HG03558 (cell line): Measurements from ENCODE around the gene TLE4.
"Not testable (repeated sequence)": the region's sequence is repeated elsewhere in the genome, so short reads cannot be mapped to it uniquely, and the experiment has no call there.

Experiments used
- ATAC-seq: cut with Tn5 transposase; IDR thresholded peaks from one replicate; pipeline ENCODE4 v1.9.1; 2021; ENCODE audit warnings: moderate number of reproducible peaks; ENCODE audit not compliant: unreplicated experiment; ENCODE audit errors: extremely low read depth

Gene TLE4

DNA sequence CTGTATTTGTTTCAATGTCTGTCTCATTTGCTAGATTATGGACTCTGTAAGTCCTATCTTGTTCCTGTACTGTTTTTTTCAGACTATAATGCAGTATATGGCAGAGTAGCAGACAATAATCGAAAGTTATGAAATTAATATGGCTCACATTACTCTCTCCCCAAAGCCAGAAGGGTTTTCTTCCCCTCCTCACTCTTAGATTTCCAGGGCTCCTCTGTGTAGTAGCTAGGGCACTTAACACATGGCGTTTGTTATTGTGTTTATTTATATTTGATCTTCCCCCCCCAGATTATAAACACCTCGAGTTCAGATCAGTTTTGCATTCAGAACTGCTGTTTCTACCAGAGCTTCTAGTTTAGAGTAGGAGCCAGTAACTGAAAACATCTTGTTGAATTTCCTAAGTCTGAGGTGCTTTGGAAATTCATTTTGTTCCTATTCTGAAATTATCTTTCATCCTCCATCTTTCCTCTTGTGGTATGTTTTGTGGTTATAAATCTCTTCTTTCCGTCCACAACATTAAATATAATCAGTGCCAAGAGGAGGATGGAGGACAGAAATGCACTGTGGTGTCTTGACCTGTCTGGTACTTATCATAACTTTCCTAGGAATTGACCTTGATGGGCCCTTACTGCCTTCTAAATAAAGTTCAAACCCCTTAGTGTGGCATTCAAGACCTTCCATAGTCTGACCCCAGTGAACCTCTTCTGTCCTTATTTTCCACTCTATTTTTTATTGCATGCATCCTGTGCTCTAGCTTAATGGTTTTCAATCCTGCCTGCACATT lies 27.0 kb downstream of the TLE4 start:
- no peak for ATAC-seq

- no peak for ATAC-seq
Measured at GRCh38 chr9:79600466-79600865, 28.7 kb downstream of the TLE4 start.

- ATAC-seq: no peak
Measured at GRCh38 chr9:79603222-79603920, 31.6 kb downstream of the TLE4 start.

- ATAC-seq: no peak
Measured at GRCh38 chr9:79604149-79604548, 32.4 kb downstream of the TLE4 start.

DNA sequence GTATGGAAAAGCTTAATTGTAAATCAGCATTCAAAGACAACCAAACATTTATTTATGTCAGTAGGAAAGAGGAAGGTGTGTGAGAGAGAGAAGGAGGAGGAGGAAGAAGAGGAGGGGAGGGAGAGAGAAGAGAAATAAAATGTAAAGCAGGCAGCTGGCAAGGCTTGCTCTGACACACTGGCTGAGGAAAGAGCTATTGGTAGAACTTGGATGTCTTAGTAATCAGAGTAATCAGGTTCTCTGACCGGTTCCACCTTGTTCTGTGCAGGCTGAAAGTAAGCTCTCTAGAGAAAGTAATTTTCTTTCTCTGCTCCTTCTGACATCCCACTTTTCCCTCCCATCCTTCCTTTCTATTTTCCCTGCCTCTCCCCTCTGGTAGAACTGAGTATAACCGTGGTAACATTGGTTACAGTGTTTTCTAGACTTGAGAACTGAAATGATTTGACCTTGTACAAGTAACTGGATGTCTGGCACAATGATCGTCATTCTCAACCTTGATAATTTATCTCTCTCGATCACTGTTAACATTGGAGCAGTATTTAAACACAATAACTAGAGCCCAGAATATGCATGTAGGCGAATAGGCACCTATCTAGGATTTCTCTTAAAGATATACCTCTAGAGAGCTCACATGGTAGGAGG lies 33.3 kb downstream of the TLE4 start:
- no peak for ATAC-seq

GRCh38 chr9:79606529-79606928 lies 34.8 kb downstream of the TLE4 start:
- not testable (repeated sequence) for ATAC-seq

GRCh38 chr9:79609468-79610018 lies 37.8 kb downstream of the TLE4 start:
- no peak for ATAC-seq

DNA sequence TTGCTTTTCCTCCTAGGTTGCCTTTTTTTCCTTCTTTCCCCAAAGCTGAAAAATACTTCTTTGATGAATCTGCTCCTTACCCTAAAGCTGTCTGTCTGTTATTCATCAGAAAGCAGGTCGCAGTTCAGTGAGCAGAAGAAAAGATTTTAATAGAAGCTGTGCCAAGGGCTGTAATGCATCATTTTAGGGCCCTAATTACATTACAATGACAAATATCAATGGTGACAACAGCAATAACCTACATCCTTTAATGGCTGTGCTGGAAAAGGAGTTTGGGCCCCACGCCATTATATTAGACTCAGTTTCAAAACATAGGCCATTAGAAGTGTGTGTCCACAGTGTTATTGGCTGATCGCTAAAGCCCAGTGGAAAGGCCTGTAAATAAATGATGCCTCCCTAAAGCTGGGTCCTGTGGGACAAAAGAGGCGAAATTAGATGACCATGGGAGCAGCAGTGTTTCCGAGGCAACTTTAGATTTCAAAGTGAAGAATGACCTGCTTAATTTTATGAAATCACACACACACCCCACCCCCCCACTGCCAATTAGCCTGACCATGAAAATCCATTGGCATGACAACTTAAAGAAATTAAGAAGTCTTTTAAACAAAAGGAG lies 38.4 kb downstream of the TLE4 start:
- no peak for ATAC-seq

GRCh38 chr9:79610791-79611614 lies 39.2 kb downstream of the TLE4 start:
- ATAC-seq: peak; percentile 74

DNA sequence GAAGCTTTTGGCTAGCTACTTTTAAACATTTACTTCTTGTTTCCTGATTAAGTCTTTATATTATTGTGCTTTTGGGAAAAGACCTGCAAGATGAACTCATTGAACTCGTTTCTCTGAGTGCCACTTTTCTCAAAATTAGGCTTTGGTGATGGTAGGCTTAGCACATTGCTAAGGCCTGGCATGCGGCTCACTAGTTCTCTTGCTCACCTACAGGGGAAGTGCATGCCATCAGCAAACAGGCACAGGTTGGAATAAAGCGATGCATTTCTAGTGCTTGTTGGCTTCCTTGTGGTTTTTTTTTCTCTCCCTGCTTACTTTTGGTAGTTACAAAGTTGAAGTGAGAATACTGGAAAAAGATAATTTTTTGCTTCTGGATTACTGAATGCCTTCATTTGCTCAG lies 41.4 kb downstream of the TLE4 start:
- no peak for ATAC-seq

DNA sequence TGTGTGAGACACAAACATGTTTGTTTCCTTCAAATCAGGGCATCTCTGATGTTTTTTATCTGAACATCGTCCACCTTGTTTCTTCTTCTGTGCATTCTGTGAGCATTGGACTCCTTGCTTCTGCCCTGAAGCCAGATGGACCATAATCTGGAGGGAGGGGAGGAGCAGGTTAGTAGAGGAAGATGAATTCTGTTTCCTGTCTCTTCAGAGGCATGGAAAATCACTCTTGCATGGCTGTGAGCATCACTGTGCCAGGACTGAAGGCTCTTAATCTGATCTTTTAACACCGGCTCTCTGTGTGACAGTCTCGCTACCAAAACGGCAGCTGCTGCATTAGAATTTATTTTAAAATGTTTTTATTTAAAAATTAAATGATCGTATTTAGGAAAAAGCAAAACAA lies 43.3 kb downstream of the TLE4 start:
- no peak for ATAC-seq

DNA sequence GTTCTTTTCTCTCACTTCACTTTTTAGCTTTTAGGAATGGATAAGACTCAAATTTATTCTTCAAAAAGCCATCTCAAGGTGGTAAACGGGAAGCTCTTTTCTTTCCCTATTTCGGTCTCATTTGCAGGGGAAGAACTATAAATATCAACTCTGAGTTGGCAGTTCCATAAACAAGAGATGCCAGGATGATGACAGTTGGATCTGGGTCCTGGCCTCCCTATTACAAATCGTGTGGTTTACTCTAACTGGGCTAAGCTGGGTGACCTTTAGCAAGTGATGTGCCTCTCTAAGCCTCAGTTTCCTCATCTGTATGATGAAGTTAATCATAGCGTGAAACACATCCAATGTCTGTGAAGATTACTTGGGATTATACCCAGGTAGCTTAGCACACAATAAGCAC lies 44.2 kb downstream of the TLE4 start:
- no peak for ATAC-seq

- ATAC-seq: no peak
Measured at GRCh38 chr9:79616971-79617370, 45.2 kb downstream of the TLE4 start.

- no peak for ATAC-seq
Measured at GRCh38 chr9:79617395-79617794, 45.6 kb downstream of the TLE4 start.

- ATAC-seq: no peak
Measured at GRCh38 chr9:79619930-79620329, 48.2 kb downstream of the TLE4 start.

- no peak for ATAC-seq
Measured at GRCh38 chr9:79621916-79622575, 50.3 kb downstream of the TLE4 start.

DNA sequence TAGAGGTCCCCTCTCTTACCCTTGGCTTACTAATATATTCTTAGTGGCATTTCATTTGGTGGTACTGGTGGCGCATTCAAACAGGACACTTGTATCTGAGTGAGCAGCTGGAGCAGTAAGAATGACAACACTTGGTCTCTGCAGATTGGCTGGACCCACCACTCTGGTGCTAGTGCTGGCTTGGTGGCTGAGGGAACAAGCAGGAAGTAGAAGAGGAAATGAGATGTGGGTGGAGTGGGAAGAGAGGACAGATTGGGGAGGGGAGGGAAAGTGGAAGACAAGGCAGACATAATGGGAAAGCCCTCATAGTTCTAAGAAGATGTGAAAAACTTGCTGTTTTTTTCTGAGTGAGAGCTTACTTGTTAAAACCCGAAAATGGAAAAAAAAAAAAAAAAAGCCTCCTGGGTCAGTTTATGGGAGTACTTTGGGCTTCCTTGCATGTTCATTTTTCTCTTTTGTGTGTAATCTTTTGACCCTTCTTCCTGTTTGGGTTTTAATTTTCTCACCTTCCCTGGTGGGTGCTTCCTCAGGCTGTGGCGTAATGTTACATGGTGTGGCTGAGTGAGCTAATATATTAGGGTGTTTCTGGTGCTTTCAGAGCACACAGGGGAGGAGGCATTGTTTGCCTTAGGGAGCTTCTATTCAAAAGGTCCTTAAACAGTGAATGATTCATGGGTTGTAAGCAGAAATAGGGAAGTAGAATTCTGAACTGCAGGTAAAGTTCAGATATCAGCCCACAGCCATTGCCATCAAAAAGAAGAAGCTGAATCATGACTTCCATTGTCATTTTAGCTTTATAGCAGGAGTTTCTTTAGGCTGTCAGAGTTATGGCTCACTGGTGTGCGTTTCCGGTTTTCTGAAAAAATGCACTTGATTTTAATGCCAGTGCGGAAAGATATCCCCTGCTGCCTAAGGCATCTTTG lies 52.3 kb downstream of the TLE4 start:
- peak; percentile 83 for ATAC-seq

GRCh38 chr9:79629721-79630120 lies 58.0 kb downstream of the TLE4 start:
- ATAC-seq: no peak
